OCI-LY7 (cell line): ENCODE results near the gene HTR1B.

ENCODE experiments used
- CTCF ChIP-seq: fragments of 200-600 bp; sonication (generic); conservative IDR thresholded peaks from 2 replicates; pipeline ENCODE4 v1.5.1; 2014; ENCODE audit warnings: mild to moderate bottlenecking, antibody characterized with exemption, low read length, moderate library complexity, mixed read lengths
- EZH2phosphoT487 ChIP-seq: fragments of 200-600 bp; sonication (generic); IDR thresholded peaks from 2 replicates; pipeline ENCODE4 v1.6.1; 2018; ENCODE audit warnings: low read depth, borderline replicate concordance, mild to moderate bottlenecking, mixed run types, antibody characterized with exemption, low read length, moderate library complexity, mixed read lengths

- TF ChIP-seq CTCF (no peak), EZH2phosphoT487 (no peak)
Measured at GRCh38 chr6:77433888-77434287, 29.4 kb downstream of the HTR1B start.
